Muscle layer of colon (tissue), 2 donors: ENCODE results near the gene FRRS1L.
"Not testable (repeated sequence)": the region's sequence is repeated elsewhere in the genome, so short reads cannot be mapped to it uniquely, and the experiment has no call there.

Experiments used
- H3K27ac ChIP-seq: one replicate; pipeline ENCODE4 v1.7.0; 2013; ENCODE audit warnings: low read depth, mild to moderate bottlenecking, low read length, moderate library complexity
- H3K27me3 ChIP-seq, 2 donors: one replicate each; pipeline ENCODE4 v1.7.0; 2013; ENCODE audit warnings: low read length in 2 of 2, mild to moderate bottlenecking in 2 of 2; ENCODE audit not compliant: insufficient read depth in 2 of 2, control insufficient read depth in 1 of 2
- H3K36me3 ChIP-seq: one replicate; pipeline ENCODE4 v1.7.0; 2013; ENCODE audit warnings: mild to moderate bottlenecking, low read length; ENCODE audit not compliant: insufficient read depth
- H3K4me1 ChIP-seq: one replicate; pipeline ENCODE4 v1.7.0; 2013; ENCODE audit warnings: mild to moderate bottlenecking, low read length; ENCODE audit not compliant: insufficient read depth
- H3K4me3 ChIP-seq, 2 donors: one replicate each; pipeline ENCODE4 v1.7.0; 2013; ENCODE audit warnings: low read length in 2 of 2, low read depth in 1 of 2, mild to moderate bottlenecking in 1 of 2, moderate library complexity in 1 of 2
- H3K9ac ChIP-seq: one replicate; pipeline ENCODE4 v1.7.0; 2013; ENCODE audit warnings: low read length
- H3K9me3 ChIP-seq: one replicate; pipeline ENCODE4 v1.7.0; 2013; ENCODE audit warnings: mild to moderate bottlenecking, low read length
- donor health status: abdominal sarcoma.
- donor health status: Adenocarcinoma of cecum.

The FRRS1L gene

DNA sequence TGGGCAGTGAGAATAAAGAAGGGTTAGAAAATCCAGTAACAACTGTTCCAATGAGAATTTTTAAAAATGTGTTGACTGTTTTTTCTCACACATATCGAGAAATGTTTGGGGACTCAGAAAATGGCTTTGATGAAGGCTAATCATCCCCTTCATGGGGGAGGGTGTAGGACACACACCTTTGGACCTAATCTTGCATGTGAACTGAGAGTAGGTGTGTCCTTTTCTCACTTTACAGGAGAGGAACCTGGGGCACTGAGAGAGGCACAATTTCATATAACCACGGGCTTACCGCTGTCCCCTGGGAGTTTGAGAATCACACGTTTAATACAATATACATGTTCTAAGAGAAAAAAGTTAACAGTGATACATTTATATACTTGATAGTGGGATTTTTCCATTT lies 17.3 kb downstream of the FRRS1L start:
- Histone ChIP-seq H3K4me3 (no peak overlapping the region), H3K4me1 (no peaks in the 10 kb centered on the region), H3K9me3 (no peaks in the 10 kb centered on the region)

DNA sequence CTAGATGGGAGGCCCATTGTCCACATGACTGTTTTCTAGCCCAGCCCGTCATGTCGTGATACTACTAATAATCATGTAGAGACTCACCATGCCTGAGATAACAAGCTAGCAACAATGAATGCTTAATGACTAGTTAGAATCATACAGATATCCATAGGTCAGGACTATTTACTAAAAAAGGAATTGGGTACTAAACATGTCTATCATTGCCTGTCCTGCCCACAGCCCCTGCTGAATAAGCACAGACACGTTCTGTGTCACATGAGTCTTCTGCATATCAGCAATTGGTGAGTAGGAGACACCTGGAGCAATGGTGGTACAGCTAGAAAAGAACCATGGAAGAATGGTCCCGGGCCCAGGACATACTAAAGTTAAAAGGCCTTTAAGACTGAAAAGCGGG lies 18.0 kb downstream of the FRRS1L start:
- Histone ChIP-seq H3K4me3 (no peak overlapping the region), H3K36me3 (no peaks in the 10 kb centered on the region), H3K9ac (no peak overlapping the region), H3K27ac (no peak overlapping the region), H3K4me1 (no peaks in the 10 kb centered on the region), H3K27me3 (no peaks in the 10 kb centered on the region), H3K9me3 (no peaks in the 10 kb centered on the region)

More for the DNA sequence above, 17.3 kb downstream of the FRRS1L start:
- no peaks in the 10 kb centered on the region for H3K36me3 ChIP-seq
- no peak overlapping the region for H3K27ac ChIP-seq
- H3K27me3 ChIP-seq, result no peaks in the 10 kb centered on the region
- no peak overlapping the region for H3K9ac ChIP-seq

DNA sequence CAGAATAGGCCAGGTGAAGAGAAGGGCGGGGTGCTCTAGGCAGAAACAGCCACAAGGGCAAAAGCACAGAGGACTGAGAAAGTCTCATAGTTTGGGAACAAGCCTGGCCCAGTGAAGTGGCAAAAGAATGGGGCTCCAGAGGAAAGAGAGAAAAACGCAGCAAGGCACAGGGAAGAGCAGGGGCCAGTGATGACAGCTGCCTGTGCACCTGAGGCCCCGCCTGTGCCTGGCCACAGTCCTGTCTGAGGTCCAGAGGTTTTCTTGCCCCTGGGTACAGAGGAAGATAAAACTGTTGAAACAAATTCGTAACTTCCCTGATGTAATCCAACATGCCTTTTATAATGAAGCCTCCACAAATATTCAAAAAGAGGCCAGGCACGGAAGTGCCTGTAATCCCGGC lies 22.0 kb downstream of the FRRS1L start:
- no peaks in the 10 kb centered on the region for H3K9me3 ChIP-seq
- H3K27ac ChIP-seq, result no peak overlapping the region
- H3K27me3 ChIP-seq, result no peaks in the 10 kb centered on the region
- H3K4me3 ChIP-seq, result no peak overlapping the region
- H3K9ac ChIP-seq, result no peak overlapping the region
- no peaks in the 10 kb centered on the region for H3K4me1 ChIP-seq
- H3K36me3 ChIP-seq, result no peaks in the 10 kb centered on the region

GRCh38 chr9:109143881-109144562 lies 23.0 kb downstream of the FRRS1L start:
- Histone ChIP-seq H3K4me1 (no peaks in the 10 kb centered on the region), H3K27me3 (no peaks in the 10 kb centered on the region), H3K9ac (no peak overlapping the region), H3K27ac (no peak overlapping the region), H3K36me3 (no peaks in the 10 kb centered on the region), H3K4me3 (no peak overlapping the region), H3K9me3 (no peaks in the 10 kb centered on the region)

- no peak overlapping the region for H3K27ac ChIP-seq
- no peaks in the 10 kb centered on the region for H3K36me3 ChIP-seq
- H3K4me1 ChIP-seq, result no peaks in the 10 kb centered on the region
- no peak overlapping the region for H3K9ac ChIP-seq
- no peaks in the 10 kb centered on the region for H3K27me3 ChIP-seq
- H3K4me3 ChIP-seq, result no peak overlapping the region
- H3K9me3 ChIP-seq, result no peaks in the 10 kb centered on the region
Observed at GRCh38 chr9:109141375-109141774, 25.7 kb downstream of the FRRS1L start.

GRCh38 chr9:109139851-109140250 lies 27.2 kb downstream of the FRRS1L start:
- Histone ChIP-seq H3K9me3 (no peaks in the 10 kb centered on the region), H3K36me3 (no peaks in the 10 kb centered on the region), H3K4me3 (no peak overlapping the region), H3K27me3 (no peaks in the 10 kb centered on the region), H3K9ac (no peak overlapping the region), H3K4me1 (no peaks in the 10 kb centered on the region), H3K27ac (no peak overlapping the region)

GRCh38 chr9:109138421-109138820 lies 28.6 kb downstream of the FRRS1L start:
- no peak overlapping the region for H3K9ac ChIP-seq
- H3K36me3 ChIP-seq, result no peaks in the 10 kb centered on the region
- H3K27me3 ChIP-seq, result no peaks in the 10 kb centered on the region
- no peaks in the 10 kb centered on the region for H3K9me3 ChIP-seq
- no peak overlapping the region for H3K4me3 ChIP-seq
- no peak overlapping the region for H3K27ac ChIP-seq
- no peaks in the 10 kb centered on the region for H3K4me1 ChIP-seq

- Histone ChIP-seq H3K27me3 (no peaks in the 10 kb centered on the region), H3K9ac (no peak overlapping the region), H3K4me1 (no peaks in the 10 kb centered on the region), H3K27ac (no peak overlapping the region), H3K4me3 (no peak overlapping the region), H3K9me3 (no peaks in the 10 kb centered on the region), H3K36me3 (no peaks in the 10 kb centered on the region)
Observed at GRCh38 chr9:109134167-109134578, 32.9 kb downstream of the FRRS1L start.

DNA sequence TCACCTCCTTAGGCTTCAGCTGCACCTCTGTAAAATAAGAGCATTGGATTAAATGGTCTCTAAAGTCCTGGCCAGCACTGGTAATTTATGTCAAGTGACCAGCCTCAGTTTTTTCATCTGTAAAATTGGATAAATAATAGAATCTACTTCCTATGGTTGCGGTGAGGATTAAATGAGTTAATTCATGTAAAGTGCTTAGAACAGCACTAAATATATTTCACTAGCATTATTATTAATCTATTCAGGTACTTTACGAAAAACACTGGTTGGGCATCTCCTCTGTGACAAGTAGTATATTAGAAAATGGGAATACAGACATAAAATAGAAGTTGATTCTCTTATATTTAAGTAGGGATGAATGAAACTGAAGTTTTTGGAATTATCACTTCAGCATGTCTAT lies 33.5 kb downstream of the FRRS1L start:
- no peak overlapping the region for H3K9ac ChIP-seq
- H3K36me3 ChIP-seq, result no peaks in the 10 kb centered on the region
- H3K9me3 ChIP-seq, result no peaks in the 10 kb centered on the region
- no peak overlapping the region for H3K4me3 ChIP-seq
- H3K27ac ChIP-seq, result no peak overlapping the region
- H3K27me3 ChIP-seq, result no peaks in the 10 kb centered on the region
- no peaks in the 10 kb centered on the region for H3K4me1 ChIP-seq

GRCh38 chr9:109132567-109133021 lies 34.5 kb downstream of the FRRS1L start:
- H3K4me1 ChIP-seq, result no peaks in the 10 kb centered on the region
- H3K27me3 ChIP-seq, result no peaks in the 10 kb centered on the region
- H3K4me3 ChIP-seq, result no peak overlapping the region
- no peak overlapping the region for H3K9ac ChIP-seq
- no peaks in the 10 kb centered on the region for H3K9me3 ChIP-seq
- no peaks in the 10 kb centered on the region for H3K36me3 ChIP-seq
- no peak overlapping the region for H3K27ac ChIP-seq

GRCh38 chr9:109129470-109130197 lies 37.4 kb downstream of the FRRS1L start:
- H3K4me1 ChIP-seq, result no peaks in the 10 kb centered on the region
- no peaks in the 10 kb centered on the region for H3K9me3 ChIP-seq
- H3K27me3 ChIP-seq, result no peaks in the 10 kb centered on the region
- H3K9ac ChIP-seq, result no peak overlapping the region
- no peaks in the 10 kb centered on the region for H3K36me3 ChIP-seq
- no peak overlapping the region for H3K27ac ChIP-seq
- H3K4me3 ChIP-seq, result no peak overlapping the region

DNA sequence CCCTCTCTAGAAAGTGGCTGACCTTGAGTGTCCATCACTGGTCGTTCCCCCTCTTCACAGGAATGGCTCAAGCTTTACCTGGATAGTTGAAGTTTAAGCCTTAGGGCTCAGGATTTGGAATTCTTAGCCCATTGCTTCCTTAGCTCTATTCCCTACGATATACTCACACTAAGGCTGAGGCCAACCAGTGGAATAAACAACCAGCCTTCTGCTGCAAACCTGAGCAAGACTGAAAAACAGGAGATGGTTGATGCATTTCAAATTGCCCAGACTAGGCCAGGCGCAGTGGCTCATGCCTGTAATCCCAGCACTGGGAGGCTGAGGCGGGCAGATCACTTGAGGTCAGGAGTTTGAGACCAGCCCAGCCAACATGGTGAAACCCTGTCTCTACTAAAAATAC lies 40.4 kb downstream of the FRRS1L start:
- H3K4me1 ChIP-seq, H3K9me3 ChIP-seq, H3K27me3 ChIP-seq, H3K9ac ChIP-seq, H3K4me3 ChIP-seq, H3K27ac ChIP-seq, H3K36me3 ChIP-seq: not testable (repeated sequence)
